Endothelial cell of umbilical vein (primary cell): Measurements from ENCODE around the gene ENGASE. TPM values are rescaled to one million over a fixed set of nuclear protein-coding genes. Genes with fewer than 3 reads are reported as not detected.

Source experiments
- BruUV-seq: library from RNA; stranded (reverse); fragments of 400-500 nt; replicated peaks from 2 replicates; lab custom pipeline; 2021; lab: Mats Ljungman, UMichigan
- CTCF ChIA-PET: fragments of 300-600, 350-600 bp; sonication (Branson Sonifier 250); formaldehyde crosslinking; loops from one replicate; lab custom pipeline; 2021; ENCODE audit warnings: antibody characterized with exemption, inconsistent platforms; lab: Charles Lee
- POLR2A ChIA-PET: fragments of 300-600, 350-600 bp; sonication (Branson Sonifier 250); formaldehyde crosslinking; loops from one replicate; lab custom pipeline; 2021; ENCODE audit warnings: antibody characterized with exemption, inconsistent platforms; lab: Charles Lee
- DNase-seq: peaks from one replicate; pipeline ENCODE4 v3.0.0-alpha.2; 2011; ENCODE audit warnings: low read depth, low spot score
- FAIRE-seq: peaks from 2 replicates; lab custom pipeline; 2011; peaks lifted over from hg19 to GRCh38; lab: Jason Lieb, UNC
- H2AFZ ChIP-seq: 2 replicates; pipeline ENCODE4 v1.6.0; 2012; ENCODE audit warnings: low read depth, low read length, control low read depth, inconsistent platforms
- H3K27ac ChIP-seq: 2 replicates; pipeline ENCODE4 v1.5.1; 2011; ENCODE audit warnings: low read depth, mild to moderate bottlenecking, control low read depth, low read length, moderate library complexity; ENCODE audit not compliant: insufficient read depth
- H3K27me3 ChIP-seq, 2 experiments: 2 replicates each; pipeline versions ENCODE4 v1.6.0 to v1.6.1; 2011; ENCODE audit warnings: low read length in 2 of 2, mixed read lengths in 1 of 2; ENCODE audit not compliant: control insufficient read depth in 2 of 2, insufficient read depth in 2 of 2
- H3K36me3 ChIP-seq, 2 experiments: 2 replicates in 1 of 2; 3 replicates in 1 of 2; pipeline ENCODE4 v1.5.1; 2011; ENCODE audit warnings: low read length in 2 of 2, mild to moderate bottlenecking in 1 of 2, moderate library complexity in 1 of 2; ENCODE audit not compliant: control insufficient read depth in 2 of 2, insufficient read depth in 2 of 2; ENCODE audit errors: extremely low read depth in 1 of 2
- H3K4me1 ChIP-seq: 3 replicates; pipeline ENCODE4 v1.5.1; 2011; ENCODE audit warnings: mild to moderate bottlenecking, low read length; ENCODE audit not compliant: control insufficient read depth, insufficient read depth; ENCODE audit errors: extremely low read depth
- H3K4me2 ChIP-seq: 2 replicates; pipeline ENCODE4 v1.6.1; 2011; ENCODE audit warnings: low read length, control low read depth, mixed read lengths; ENCODE audit not compliant: insufficient read depth
- H3K4me3 ChIP-seq, 3 experiments: fragments of 200-600 bp in 1 of 3; sonication (generic), shearing (Covaris generic) in 1 of 3; replicated peaks in 1 of 3; 2 replicates each; pipeline ENCODE4 v1.5.1; 2011 to 2016; ENCODE audit warnings: control low read depth in 3 of 3, low read length in 3 of 3, mild to moderate bottlenecking in 2 of 3, inconsistent platforms in 1 of 3, low read depth in 1 of 3, moderate library complexity in 1 of 3; ENCODE audit not compliant: insufficient read depth in 1 of 3
- H3K79me2 ChIP-seq: 2 replicates; pipeline ENCODE4 v1.6.0; 2012; ENCODE audit warnings: low read length, inconsistent platforms; ENCODE audit not compliant: control insufficient read depth, insufficient read depth
- H3K9ac ChIP-seq: replicated peaks from 2 replicates; pipeline ENCODE3; 2011; ENCODE audit warnings: low read length, control low read depth; ENCODE audit not compliant: insufficient read depth; ENCODE audit errors: extremely low read depth
- H3K9me1 ChIP-seq: replicated peaks from 3 replicates; pipeline ENCODE4 v1.6.0; 2011; ENCODE audit warnings: mild to moderate bottlenecking, low read length; ENCODE audit not compliant: control insufficient read depth, insufficient read depth; ENCODE audit errors: extremely low read depth
- H3K9me3 ChIP-seq: replicated peaks from 2 replicates; pipeline ENCODE4 v1.5.1; 2012; ENCODE audit warnings: low read length, inconsistent platforms; ENCODE audit not compliant: control insufficient read depth, insufficient read depth
- H4K20me1 ChIP-seq: replicated peaks from 2 replicates; pipeline ENCODE3; 2011; ENCODE audit warnings: mild to moderate bottlenecking, low read length; ENCODE audit not compliant: control insufficient read depth, insufficient read depth; ENCODE audit errors: extremely low read depth
- CTCF ChIP-seq, 2 donors: IDR thresholded peaks; 1 replicate in 1 of 2; 2 replicates in 1 of 2; pipeline ENCODE4 v1.5.1; 2011; ENCODE audit warnings: low read length in 2 of 2, mild to moderate bottlenecking in 2 of 2, moderate library complexity in 2 of 2, control low read depth in 1 of 2, inconsistent platforms in 1 of 2, low read depth in 1 of 2; ENCODE audit not compliant: insufficient read depth in 1 of 2; ENCODE audit errors: extremely low read depth in 1 of 2
- EZH2 ChIP-seq: IDR thresholded peaks from 2 replicates; pipeline ENCODE4 v1.6.1; 2012; ENCODE audit warnings: borderline replicate concordance, low read depth, mild to moderate bottlenecking, moderate library complexity, low read length, inconsistent platforms; ENCODE audit not compliant: severe bottlenecking
- FOS ChIP-seq: IDR thresholded peaks from 2 replicates; pipeline ENCODE4 v1.6.1; 2011; ENCODE audit warnings: mild to moderate bottlenecking, low read length, moderate library complexity, borderline replicate concordance; ENCODE audit not compliant: insufficient read depth
- GATA2 ChIP-seq: IDR thresholded peaks from 2 replicates; pipeline ENCODE4 v1.7.0; 2011; ENCODE audit warnings: low read depth, mild to moderate bottlenecking, moderate library complexity, mixed read lengths, low read length; ENCODE audit not compliant: insufficient read length, insufficient read depth
- JUN ChIP-seq: IDR thresholded peaks from 2 replicates; pipeline ENCODE4 v1.6.1; 2011; ENCODE audit warnings: borderline replicate concordance, low read depth; ENCODE audit not compliant: insufficient read length, insufficient read depth
- MAX ChIP-seq: IDR thresholded peaks from 2 replicates; pipeline ENCODE4 v1.6.1; 2011; ENCODE audit not compliant: insufficient read depth, insufficient read length
- MYC ChIP-seq: IDR thresholded peaks from one replicate; pipeline ENCODE4 v1.6.1; 2011; ENCODE audit warnings: mild to moderate bottlenecking, low read depth, low read length
- POLR2A ChIP-seq: IDR thresholded peaks from 2 replicates; pipeline ENCODE4 v1.6.1; 2012; ENCODE audit warnings: low read depth, mild to moderate bottlenecking, control low read depth, low read length
- POLR2AphosphoS5 ChIP-seq: IDR thresholded peaks from 2 replicates; pipeline ENCODE4 v1.6.1; 2012; ENCODE audit warnings: low read depth, mild to moderate bottlenecking, control low read depth, low read length, moderate library complexity; ENCODE audit not compliant: insufficient read depth
- dilution Hi-C: fragments of 300-500 bp; cut with MboI; formaldehyde crosslinking; loops from one replicate; pipeline ENCODE4 v1.15.0; 2019; ENCODE audit warnings: low sequenced_read_pairs; ENCODE audit not compliant: extremely low pct_ligation_motif_present
- intact Hi-C: fragments of 100-400 bp; cut with micrococcal nuclease; formaldehyde crosslinking; loops from one replicate; pipeline ENCODE4 v1.10.0; 2022
- polyA plus RNA-seq, 4 experiments: library from polyadenylated mRNA; depleted of rRNA in 3 of 4; stranded (reverse) in 3 of 4; unstranded in 1 of 4; fragments of >200 nt; gene quantifications; 2 replicates each; pipeline versions ENCODE4 v1.2.1 to v1.2.3, GENCODE V29; 2011 to 2012; ENCODE audit warnings: missing spikeins in 1 of 4
- total RNA-seq: library from RNA; stranded (reverse); gene quantifications from 2 replicates; pipeline ENCODE4 v1.2.3, GENCODE V29; 2021

Gene ENGASE
- total and polyA plus RNA-seq, 2 donors (not counting 3 experiments of a cell fraction or from before 2014, with no cell fraction given) = 13.7 to 20.8 TPM

- Histone ChIP-seq H3K4me1 (no peaks in the 10 kb centered on the region), H3K79me2 (no peaks in the 10 kb centered on the region), H4K20me1 (no peaks in the 10 kb centered on the region), H2AFZ (no peak overlapping the region), H3K36me3 (no peaks in the 10 kb centered on the region), H3K4me2 (no peak overlapping the region), H3K9me1 (no peaks in the 10 kb centered on the region), H3K27me3 (no peaks in the 10 kb centered on the region), H3K4me3 (no peak overlapping the region), H3K27ac (no peak overlapping the region), H3K9me3 (no peaks in the 10 kb centered on the region), H3K9ac (no peak overlapping the region)
- FAIRE-seq (no peak), DNase-seq (no peak)
- ChIA-PET POLR2A (no interaction called here), CTCF (interaction anchor here (0.7 to 3.3 kb wide), 13 partner anchors 8 to 349 kb away, joined by 3 to 109 read pairs (median 7); no protein-coding TSS in a partner anchor)
- dilution Hi-C loops = no loop called here
- intact Hi-C loops = no loop called here
- TF ChIP-seq EZH2 (no peak), POLR2AphosphoS5 (no peak), CTCF (IDR thresholded peaks at IDR 0.05; ENCODE audit: extremely low read depth in 1 of 2, insufficient read depth in 1 of 2, low read depth in 1 of 2, low read length in 2 of 2) (no peak), FOS (no peak), GATA2 (no peak), MAX (no peak), MYC (no peak), POLR2A (no peak), JUN (no peak)
- no TSS peak for BruUV-seq
Observed at GRCh38 chr17:79044462-79044861, 30.2 kb upstream of the ENGASE start.
